GM12891 (cell line): ENCODE data around the gene CACNG4.

Experiments
- POLR2A ChIP-seq: IDR thresholded peaks from 2 replicates; pipeline ENCODE4 v1.6.1; 2011; ENCODE audit warnings: low read depth, low read length, control low read depth
- SPI1 ChIP-seq: IDR thresholded peaks from 2 replicates; pipeline ENCODE4 v1.6.1; 2011; ENCODE audit warnings: low read depth, low read length, control low read depth
- TAF1 ChIP-seq: IDR thresholded peaks from 2 replicates; pipeline ENCODE4 v1.6.1; 2011; ENCODE audit warnings: low read depth, low read length, control low read depth

DNA sequence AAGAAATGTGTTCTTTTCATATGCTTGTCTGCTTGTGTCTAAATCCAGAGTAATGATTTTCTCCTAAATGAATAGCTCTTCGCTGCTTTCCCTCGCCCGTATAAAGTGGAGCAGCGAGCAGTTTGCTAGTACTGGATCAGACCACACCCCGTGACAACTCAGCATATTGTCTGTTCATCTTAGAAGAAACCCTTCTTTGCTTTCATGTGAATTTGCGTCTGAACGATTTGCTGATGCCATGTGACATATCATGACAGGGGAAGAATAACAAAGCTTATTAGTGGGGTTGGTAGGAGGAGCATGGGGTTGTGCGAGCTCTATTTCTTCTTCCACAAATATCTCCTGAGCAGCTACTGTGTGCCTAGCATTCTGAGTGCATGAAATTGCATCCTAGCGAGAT, 44.1 kb upstream of the CACNG4 start:
- TF ChIP-seq POLR2A (no peak), TAF1 (no peak), SPI1 (no peak)
